AG09309 (cell line): ENCODE measurements around the gene WDFY3.
"Not testable (repeated sequence)": the region's sequence is repeated elsewhere in the genome, so short reads cannot be mapped to it uniquely, and the experiment has no call there.

Experiments
- DNase-seq: peaks from one replicate; pipeline ENCODE4 v3.0.0-alpha.2; 2010; ENCODE audit warnings: low read depth
- H3K4me3 ChIP-seq: 2 replicates; pipeline ENCODE4 v1.5.1; 2011; ENCODE audit warnings: mild to moderate bottlenecking, low read depth, low read length, moderate library complexity; ENCODE audit not compliant: control insufficient read depth
- CTCF ChIP-seq: IDR thresholded peaks from 2 replicates; pipeline ENCODE4 v1.5.1; 2011; ENCODE audit warnings: mild to moderate bottlenecking, low read depth, low read length, inconsistent platforms; ENCODE audit not compliant: insufficient read depth, control insufficient read depth; ENCODE audit errors: missing control alignments

WDFY3 gene

GRCh38 chr4:84808332-84808731, 158.2 kb downstream of the WDFY3 start:
- TF ChIP-seq CTCF = no peak
- DNase-seq = no peak
- H3K4me3 ChIP-seq = no peak overlapping the region

- not testable (repeated sequence) for H3K4me3 ChIP-seq, DNase-seq
Observed at GRCh38 chr4:84806541-84806940, 159.9 kb downstream of the WDFY3 start.

GRCh38 chr4:84804136-84804535, 162.4 kb downstream of the WDFY3 start:
- no peak overlapping the region for H3K4me3 ChIP-seq
- TF ChIP-seq CTCF = no peak
- peak; percentile 10 for DNase-seq

GRCh38 chr4:84803720-84804119, 162.8 kb downstream of the WDFY3 start:
- no peak overlapping the region for H3K4me3 ChIP-seq
- no peak for DNase-seq
- TF ChIP-seq CTCF = no peak

- H3K4me3 ChIP-seq = no peak overlapping the region
- no peak for DNase-seq
- no peak for TF ChIP-seq CTCF
Observed at GRCh38 chr4:84803116-84803515, 163.4 kb downstream of the WDFY3 start.

GRCh38 chr4:84800256-84800655, 166.2 kb downstream of the WDFY3 start:
- DNase-seq = no peak
- no peak for TF ChIP-seq CTCF
- H3K4me3 ChIP-seq = no peak overlapping the region

- no peak for DNase-seq
- no peak for TF ChIP-seq CTCF
- H3K4me3 ChIP-seq = no peak overlapping the region
Observed at GRCh38 chr4:84799318-84799717, 167.2 kb downstream of the WDFY3 start.

- TF ChIP-seq CTCF = no peak
- DNase-seq = no peak
- no peak overlapping the region for H3K4me3 ChIP-seq
Observed at GRCh38 chr4:84796394-84796793, 170.1 kb downstream of the WDFY3 start.
